Transverse colon (tissue), 4 donors: Measurements from ENCODE around the gene RALGPS1. TPM values are rescaled to one million over a fixed set of nuclear protein-coding genes. Genes with fewer than 3 reads are reported as not detected.
A peak's percentile ranks its signal among the peaks of the same experiment; 100 is the strongest.

Experiments used
- DNase-seq: peaks from one replicate; pipeline ENCODE4 v3.0.0-alpha.2; 2019
- H3K27ac ChIP-seq, 4 donors: fragments of 200-600 bp; sonication (generic); 2 replicates each; pipeline ENCODE4 v1.5.1; 2016 to 2018; ENCODE audit warnings: inconsistent platforms in 4 of 4
- H3K27me3 ChIP-seq: fragments of 200-600 bp; sonication (generic); 2 replicates; pipeline ENCODE4 v1.5.1; 2017; ENCODE audit warnings: inconsistent platforms
- H3K36me3 ChIP-seq, 4 donors: fragments of 200-600 bp; sonication (generic); 2 replicates each; pipeline ENCODE4 v1.5.1; 2017 to 2019; ENCODE audit warnings: inconsistent platforms in 4 of 4
- H3K4me1 ChIP-seq, 4 donors: fragments of 200-600 bp; sonication (generic); 2 replicates each; pipeline ENCODE4 v1.5.1; 2017 to 2020; ENCODE audit warnings: inconsistent platforms in 4 of 4
- H3K4me3 ChIP-seq, 4 donors: fragments of 200-600 bp; sonication (generic); 1 replicate in 1 of 4; 2 replicates in 3 of 4; pipeline versions ENCODE4 v1.5.1 to v1.6.1; 2017 to 2019; ENCODE audit warnings: inconsistent platforms in 4 of 4
- H3K9me3 ChIP-seq, 2 donors: fragments of 200-600 bp; sonication (generic); 2 replicates each; pipeline ENCODE4 v1.5.1; 2017 to 2019; ENCODE audit warnings: inconsistent platforms in 2 of 2
- EP300 ChIP-seq: sonication (generic); formaldehyde crosslinking; IDR thresholded peaks from one replicate; pipeline ENCODE4 v1.6.1; 2017; ENCODE audit warnings: antibody characterized with exemption, low read depth
- POLR2A ChIP-seq: fragments of 450-650 bp; IDR thresholded peaks from one replicate; pipeline ENCODE4 v1.6.1; 2016; ENCODE audit warnings: antibody characterized with exemption, mild to moderate bottlenecking, moderate library complexity
- POLR2AphosphoS5 ChIP-seq, 3 donors: sonication (generic); formaldehyde crosslinking; IDR thresholded peaks; one replicate each; pipeline ENCODE4 v1.6.1; 2016; ENCODE audit warnings: antibody characterized with exemption in 3 of 3
- WGBS, 2 donors: methylation state at CpG; one replicate each; pipeline ENCODE4 v1.1.5; 2018; ENCODE audit warnings: low coverage in 1 of 2; 5-methylcytosine and 5-hydroxymethylcytosine counted together
- in situ Hi-C, 4 donors: fragments of 200-750 bp; cut with MboI; loops; one replicate each; pipeline versions ENCODE4 v1.15.0 to v1.15.1; 2017; ENCODE audit warnings: low sequenced_read_pairs in 3 of 4, low pct_ligation_motif_present in 1 of 4, low pct_unique_long_range_greater_than_20kb in 1 of 4
- intact Hi-C: fragments of 100-400 bp; cut with DNase I; formaldehyde crosslinking; loops from one replicate; pipeline ENCODE4 v1.15.1; 2023; ENCODE audit warnings: low total_unique reads
- total RNA-seq, 4 donors: library from RNA; depleted of rRNA; stranded (reverse); fragments of >200 nt; gene quantifications; one replicate each; pipeline ENCODE4 v1.1.0, GENCODE V29; 2016
- TF ChIP-seq, protein P1 (sequence below), 5 experiments: fragments of 200-600 bp in 3 of 5; fragments of 450-650 bp in 2 of 5; sonication (generic) in 3 of 5; IDR thresholded peaks; 1 replicate in 2 of 5; 2 replicates in 3 of 5; pipeline ENCODE4 v1.5.1; 2016 to 2017; ENCODE audit warnings: antibody characterized with exemption in 5 of 5, inconsistent platforms in 3 of 5, mild to moderate bottlenecking in 2 of 5, moderate library complexity in 1 of 5

Gene RALGPS1
- total RNA-seq, 4 donors from 2014 or later = 46.0 to 119 (median 87.6) TPM

DNA sequence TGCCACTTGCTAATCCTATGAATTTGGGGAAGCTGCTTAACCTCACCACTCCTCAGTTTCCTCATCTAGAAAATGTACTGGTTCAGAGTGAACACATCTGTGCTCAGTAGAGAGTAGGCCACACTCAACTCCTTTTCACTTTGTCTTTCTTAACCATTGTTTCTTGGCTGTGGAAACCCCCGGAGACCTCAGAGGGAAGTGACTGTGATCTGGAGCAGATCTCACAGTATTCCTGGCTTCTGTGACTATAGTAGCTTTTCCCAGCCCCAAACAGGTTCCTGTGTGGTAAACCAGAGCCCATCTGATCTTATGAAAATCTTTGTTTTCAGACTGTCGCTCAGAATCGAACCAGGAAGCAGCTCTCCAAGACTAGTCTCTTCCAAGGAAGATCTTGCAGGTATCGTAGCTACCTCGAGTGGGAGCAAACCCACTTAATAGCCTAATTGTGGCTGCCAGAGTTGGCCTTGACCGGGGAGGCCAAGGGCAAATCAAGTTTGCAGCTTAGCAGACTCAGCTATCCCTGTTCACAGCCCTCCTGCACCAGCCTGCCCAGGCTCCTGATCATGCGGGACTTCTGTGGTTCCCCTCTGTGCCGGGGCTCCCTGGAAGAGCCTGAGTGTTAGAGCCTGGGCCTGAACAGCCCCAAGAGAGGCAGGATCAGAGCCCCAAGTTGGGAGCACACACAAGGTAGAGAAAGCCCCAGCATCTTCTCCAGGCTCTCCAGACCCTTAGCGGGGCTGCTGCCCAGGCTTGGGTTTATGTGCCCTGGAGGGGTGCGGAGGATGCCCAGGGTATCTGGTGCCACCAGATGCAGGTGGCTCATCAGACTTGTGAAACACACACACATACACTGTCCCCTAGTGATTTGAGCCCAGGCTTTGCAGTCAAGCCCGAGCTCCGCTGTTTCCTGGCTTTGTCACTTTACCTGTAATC is 260.1 kb downstream of the RALGPS1 start:
- TF ChIP-seq, protein P1, sequence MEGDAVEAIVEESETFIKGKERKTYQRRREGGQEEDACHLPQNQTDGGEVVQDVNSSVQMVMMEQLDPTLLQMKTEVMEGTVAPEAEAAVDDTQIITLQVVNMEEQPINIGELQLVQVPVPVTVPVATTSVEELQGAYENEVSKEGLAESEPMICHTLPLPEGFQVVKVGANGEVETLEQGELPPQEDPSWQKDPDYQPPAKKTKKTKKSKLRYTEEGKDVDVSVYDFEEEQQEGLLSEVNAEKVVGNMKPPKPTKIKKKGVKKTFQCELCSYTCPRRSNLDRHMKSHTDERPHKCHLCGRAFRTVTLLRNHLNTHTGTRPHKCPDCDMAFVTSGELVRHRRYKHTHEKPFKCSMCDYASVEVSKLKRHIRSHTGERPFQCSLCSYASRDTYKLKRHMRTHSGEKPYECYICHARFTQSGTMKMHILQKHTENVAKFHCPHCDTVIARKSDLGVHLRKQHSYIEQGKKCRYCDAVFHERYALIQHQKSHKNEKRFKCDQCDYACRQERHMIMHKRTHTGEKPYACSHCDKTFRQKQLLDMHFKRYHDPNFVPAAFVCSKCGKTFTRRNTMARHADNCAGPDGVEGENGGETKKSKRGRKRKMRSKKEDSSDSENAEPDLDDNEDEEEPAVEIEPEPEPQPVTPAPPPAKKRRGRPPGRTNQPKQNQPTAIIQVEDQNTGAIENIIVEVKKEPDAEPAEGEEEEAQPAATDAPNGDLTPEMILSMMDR (IDR thresholded peaks at IDR 0.05) = no peak
- no peak for TF ChIP-seq POLR2AphosphoS5 (IDR thresholded peaks at IDR 0.05)
- TF ChIP-seq EP300 = no peak
- TF ChIP-seq POLR2A = no peak
- peaks cover 0 to 8% (median 3%) of the 10 kb centered on the region in 4 donors for H3K4me1 ChIP-seq
- intact Hi-C loops = no loop called here
- in situ Hi-C loops = no loop called here
- no peaks in the 10 kb centered on the region for H3K27me3 ChIP-seq
- WGBS, 2 donors = 84 to 94% methylated on average over 3 to 12 of the region's 12 CpGs
- no peak overlapping the region for H3K4me3 ChIP-seq
- no peak overlapping the region for H3K27ac ChIP-seq
- peak; percentile 3 for DNase-seq
- H3K9me3 ChIP-seq = no peaks in the 10 kb centered on the region
- H3K36me3 ChIP-seq = no peaks in the 10 kb centered on the region

DNA sequence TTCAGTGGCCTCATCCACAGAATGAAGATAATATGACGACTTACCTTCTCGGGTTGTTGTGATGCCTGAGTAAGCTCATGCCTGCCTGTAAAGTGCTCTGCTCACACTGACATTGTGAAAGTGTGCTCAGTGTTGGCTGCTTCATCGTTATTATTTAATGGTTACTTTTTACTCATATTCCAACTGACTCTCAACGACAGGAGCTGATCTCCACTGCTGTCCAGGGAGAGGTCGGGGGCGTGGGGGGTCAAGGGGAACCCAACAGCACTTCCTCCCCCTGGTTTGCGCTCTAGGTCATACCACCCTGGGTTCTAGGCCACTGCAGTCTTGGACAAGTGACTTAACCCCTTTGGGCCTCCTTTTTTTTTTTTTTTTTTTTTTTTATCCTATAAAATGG is 260.7 kb downstream of the RALGPS1 start:
- DNase-seq = no peak

GRCh38 chr9:127175764-127176163 is 261.2 kb downstream of the RALGPS1 start:
- peak; percentile 3 for DNase-seq
- intact Hi-C loops = no loop called here
- no peaks in the 10 kb centered on the region for H3K36me3 ChIP-seq

More for the DNA sequence above, 260.7 kb downstream of the RALGPS1 start:
- Histone ChIP-seq H3K27ac (no peak overlapping the region), H3K4me1 (peaks cover 0 to 10% (median 3%) of the 10 kb centered on the region in 4 donors), H3K36me3 (no peaks in the 10 kb centered on the region), H3K9me3 (no peaks in the 10 kb centered on the region), H3K27me3 (no peaks in the 10 kb centered on the region), H3K4me3 (no peak overlapping the region)
- TF ChIP-seq EP300 (no peak), POLR2AphosphoS5 (IDR thresholded peaks at IDR 0.05) (no peak), POLR2A (no peak)
- TF ChIP-seq, protein P1 (IDR thresholded peaks at IDR 0.05) = no peak
- 91 to 100% methylated on average over 3 to 7 of the region's 7 CpGs for WGBS, 2 donors
- in situ Hi-C loops (no loop called here), intact Hi-C loops (no loop called here)

DNA sequence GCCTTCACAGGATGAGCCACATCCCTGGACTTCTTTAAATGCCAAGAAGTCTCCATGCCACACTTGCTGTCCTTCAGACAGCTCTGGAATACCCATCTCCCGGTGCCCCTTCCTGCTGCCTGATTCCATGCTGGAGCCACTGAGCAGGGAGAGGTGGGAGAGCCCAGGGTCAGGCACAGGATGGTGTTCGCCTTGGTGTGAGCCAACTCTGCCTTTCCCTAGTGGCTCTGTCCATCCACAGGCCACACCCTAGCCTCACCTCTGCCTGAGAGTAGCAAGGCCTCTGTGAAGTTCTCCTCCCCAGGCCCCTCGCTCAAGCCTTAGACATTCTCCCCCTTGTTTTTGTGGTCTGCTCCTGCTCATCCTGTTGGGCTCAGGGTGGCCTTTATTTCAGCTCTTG is 262.0 kb downstream of the RALGPS1 start:
- no peak for TF ChIP-seq POLR2A
- TF ChIP-seq POLR2AphosphoS5 (IDR thresholded peaks at IDR 0.05) = no peak
- TF ChIP-seq, protein P1 (IDR thresholded peaks at IDR 0.05) = no peak
- TF ChIP-seq EP300 = no peak
- no peak overlapping the region for H3K4me3 ChIP-seq
- WGBS, 2 donors = 95% methylated on average over 3 of the region's 3 CpGs; no CpG with 5 or more reads in 1 of the 2 donors
- intact Hi-C loops = no loop called here
- in situ Hi-C loops = no loop called here
- H3K9me3 ChIP-seq = no peaks in the 10 kb centered on the region
- no peak overlapping the region for H3K27ac ChIP-seq
- DNase-seq = no peak
- H3K36me3 ChIP-seq = no peaks in the 10 kb centered on the region
- no peaks in the 10 kb centered on the region for H3K27me3 ChIP-seq
- peaks cover 0 to 10% (median 3%) of the 10 kb centered on the region in 4 donors for H3K4me1 ChIP-seq

More at GRCh38 chr9:127175764-127176163, 261.2 kb downstream of the RALGPS1 start:
- no peaks in the 10 kb centered on the region for H3K27me3 ChIP-seq
- WGBS, 2 donors = 96% methylated on average over 6 of the region's 6 CpGs; no CpG with 5 or more reads in 1 of the 2 donors
- H3K4me3 ChIP-seq = no peak overlapping the region
- no peaks in the 10 kb centered on the region for H3K9me3 ChIP-seq
- TF ChIP-seq POLR2AphosphoS5 (IDR thresholded peaks at IDR 0.05) (no peak), EP300 (no peak)
- peaks cover 0 to 10% (median 3%) of the 10 kb centered on the region in 4 donors for H3K4me1 ChIP-seq
- H3K27ac ChIP-seq = no peak overlapping the region
- in situ Hi-C loops = no loop called here
